Activated T-cell treated with anti-CD3 and anti-CD28 coated beads, Interleukin-2, amount 50 U/mL, for 4 hours (primary cell): Measurements from ENCODE around the gene TRPC4. TPM values are rescaled to one million over a fixed set of nuclear protein-coding genes. Genes with fewer than 3 reads are reported as not detected.

ENCODE experiments used
- ATAC-seq, 2 donors: fragments of 200-7000 bp; cut with Tn5 transposase; one replicate each; pipeline ENCODE4 v1.10.0; 2021
- DNase-seq: peaks from one replicate; pipeline ENCODE4 v3.0.0-alpha.2; 2020
- H3K27me3 Mint-ChIP-seq: one replicate; pipeline ENCODE4 v1.8.0; 2021; ENCODE audit warnings: low read depth, mixed read lengths
- H3K36me3 Mint-ChIP-seq: one replicate; pipeline ENCODE4 v1.8.0; 2022; ENCODE audit warnings: mixed read lengths; ENCODE audit not compliant: insufficient read depth
- H3K4me1 Mint-ChIP-seq: one replicate; pipeline ENCODE4 v1.8.0; 2021; ENCODE audit warnings: low read depth, mixed read lengths
- H3K4me3 Mint-ChIP-seq: one replicate; pipeline ENCODE4 v1.8.0; 2021; ENCODE audit warnings: mild to moderate bottlenecking, moderate library complexity, mixed read lengths
- H3K9me3 Mint-ChIP-seq: one replicate; pipeline ENCODE4 v1.8.0; 2021; ENCODE audit warnings: mixed read lengths
- total RNA-seq, 3 donors: library from RNA; stranded (reverse); gene quantifications; one replicate each; pipeline ENCODE4 v1.2.1, GENCODE V29; 2021

Gene TRPC4
- not detected for total RNA-seq

GRCh38 chr13:37869756-37870488 lies at the start of gene TRPC4:
Gene TRPC4 (minus strand): TSS chr13:37869772. CDS start chr13:37783333, 86,439 bp downstream.
- ATAC-seq, result no peak
- no peak for DNase-seq
- Mint-ChIP-seq H3K27me3 (peaks cover 28% of the 10 kb centered on the region), H3K4me1 (no peaks in the 10 kb centered on the region), H3K4me3 (no peak within 1 kb of the TSS), H3K36me3 (no peaks in the 10 kb centered on the region), H3K9me3 (peaks cover 5% of the 10 kb centered on the region)

- Mint-ChIP-seq H3K27me3 (no peaks in the 10 kb centered on the region), H3K36me3 (no peaks in the 10 kb centered on the region), H3K9me3 (peaks cover 13% of the 10 kb centered on the region), H3K4me1 (no peaks in the 10 kb centered on the region), H3K4me3 (no peak overlapping the region)
- DNase-seq (no peak), ATAC-seq (no peak)
These were observed 49.2 kb upstream of the TRPC4 start for GRCh38 chr13:37918751-37919150.

GRCh38 chr13:37918116-37918714 lies 48.6 kb upstream of the TRPC4 start:
- Mint-ChIP-seq H3K36me3 (no peaks in the 10 kb centered on the region), H3K4me3 (no peak overlapping the region), H3K4me1 (no peaks in the 10 kb centered on the region), H3K27me3 (no peaks in the 10 kb centered on the region), H3K9me3 (peaks cover 13% of the 10 kb centered on the region)
- no peak for DNase-seq
- no peak for ATAC-seq

GRCh38 chr13:37914781-37915391 lies 45.3 kb upstream of the TRPC4 start:
- H3K36me3 Mint-ChIP-seq, result no peaks in the 10 kb centered on the region
- no peak overlapping the region for H3K4me3 Mint-ChIP-seq
- H3K4me1 Mint-ChIP-seq, result no peaks in the 10 kb centered on the region
- ATAC-seq, result no peak
- DNase-seq, result no peak
- peaks cover 17% of the 10 kb centered on the region for H3K9me3 Mint-ChIP-seq
- no peaks in the 10 kb centered on the region for H3K27me3 Mint-ChIP-seq

GRCh38 chr13:37910790-37911189 lies 41.2 kb upstream of the TRPC4 start:
- ATAC-seq, result no peak
- peaks cover 11% of the 10 kb centered on the region for H3K9me3 Mint-ChIP-seq
- no peaks in the 10 kb centered on the region for H3K27me3 Mint-ChIP-seq
- no peaks in the 10 kb centered on the region for H3K36me3 Mint-ChIP-seq
- H3K4me3 Mint-ChIP-seq, result no peak overlapping the region
- no peak for DNase-seq
- no peaks in the 10 kb centered on the region for H3K4me1 Mint-ChIP-seq

- ATAC-seq (no peak), DNase-seq (no peak)
- Mint-ChIP-seq H3K4me1 (no peaks in the 10 kb centered on the region), H3K4me3 (no peak overlapping the region), H3K9me3 (peaks cover 4% of the 10 kb centered on the region), H3K36me3 (no peaks in the 10 kb centered on the region), H3K27me3 (no peaks in the 10 kb centered on the region)
These were observed 37.3 kb upstream of the TRPC4 start for GRCh38 chr13:37906880-37907279.

- no peak overlapping the region for H3K4me3 Mint-ChIP-seq
- H3K4me1 Mint-ChIP-seq, result no peaks in the 10 kb centered on the region
- peaks cover 1% of the 10 kb centered on the region for H3K9me3 Mint-ChIP-seq
- H3K27me3 Mint-ChIP-seq, result no peaks in the 10 kb centered on the region
- DNase-seq (no peak), ATAC-seq (no peak)
- H3K36me3 Mint-ChIP-seq, result no peaks in the 10 kb centered on the region
These were observed 36.2 kb upstream of the TRPC4 start for GRCh38 chr13:37905736-37906135.

GRCh38 chr13:37899753-37900152 lies 30.2 kb upstream of the TRPC4 start:
- ATAC-seq, result no peak
- no peaks in the 10 kb centered on the region for H3K9me3 Mint-ChIP-seq
- H3K36me3 Mint-ChIP-seq, result no peaks in the 10 kb centered on the region
- H3K4me1 Mint-ChIP-seq, result no peaks in the 10 kb centered on the region
- no peak overlapping the region for H3K4me3 Mint-ChIP-seq
- H3K27me3 Mint-ChIP-seq, result no peaks in the 10 kb centered on the region
- DNase-seq, result no peak

- Mint-ChIP-seq H3K27me3 (no peaks in the 10 kb centered on the region), H3K36me3 (no peaks in the 10 kb centered on the region), H3K4me1 (no peaks in the 10 kb centered on the region), H3K4me3 (no peak overlapping the region), H3K9me3 (no peaks in the 10 kb centered on the region)
- no peak for ATAC-seq
- no peak for DNase-seq
These were observed 23.7 kb upstream of the TRPC4 start for GRCh38 chr13:37893321-37893720.

GRCh38 chr13:37889820-37890219 lies 20.2 kb upstream of the TRPC4 start:
- DNase-seq (no peak), ATAC-seq (no peak)
- Mint-ChIP-seq H3K27me3 (no peaks in the 10 kb centered on the region), H3K9me3 (peaks cover 4% of the 10 kb centered on the region), H3K36me3 (no peaks in the 10 kb centered on the region), H3K4me1 (no peaks in the 10 kb centered on the region), H3K4me3 (no peak overlapping the region)

GRCh38 chr13:37889102-37889501 lies 19.5 kb upstream of the TRPC4 start:
- Mint-ChIP-seq H3K27me3 (no peaks in the 10 kb centered on the region), H3K4me1 (no peaks in the 10 kb centered on the region), H3K36me3 (no peaks in the 10 kb centered on the region), H3K4me3 (no peak overlapping the region), H3K9me3 (peaks cover 4% of the 10 kb centered on the region)
- no peak for ATAC-seq
- DNase-seq, result no peak

- Mint-ChIP-seq H3K27me3 (no peaks in the 10 kb centered on the region), H3K9me3 (peaks cover 4% of the 10 kb centered on the region), H3K4me1 (no peaks in the 10 kb centered on the region), H3K36me3 (no peaks in the 10 kb centered on the region), H3K4me3 (no peak overlapping the region)
- DNase-seq (no peak), ATAC-seq (no peak)
These were observed 17.3 kb upstream of the TRPC4 start for GRCh38 chr13:37886879-37887278.

GRCh38 chr13:37884674-37885073 lies 15.1 kb upstream of the TRPC4 start:
- Mint-ChIP-seq H3K27me3 (no peaks in the 10 kb centered on the region), H3K4me3 (no peak overlapping the region), H3K9me3 (peaks cover 4% of the 10 kb centered on the region), H3K4me1 (no peaks in the 10 kb centered on the region), H3K36me3 (no peaks in the 10 kb centered on the region)
- no peak for DNase-seq
- no peak for ATAC-seq

GRCh38 chr13:37884026-37884425 lies 14.5 kb upstream of the TRPC4 start:
- peaks cover 4% of the 10 kb centered on the region for H3K9me3 Mint-ChIP-seq
- no peak overlapping the region for H3K4me3 Mint-ChIP-seq
- no peak for ATAC-seq
- no peaks in the 10 kb centered on the region for H3K36me3 Mint-ChIP-seq
- H3K27me3 Mint-ChIP-seq, result no peaks in the 10 kb centered on the region
- DNase-seq, result no peak
- H3K4me1 Mint-ChIP-seq, result no peaks in the 10 kb centered on the region

- ATAC-seq (no peak), DNase-seq (no peak)
- H3K36me3 Mint-ChIP-seq, result no peaks in the 10 kb centered on the region
- no peaks in the 10 kb centered on the region for H3K4me1 Mint-ChIP-seq
- no peak overlapping the region for H3K4me3 Mint-ChIP-seq
- H3K27me3 Mint-ChIP-seq, result no peaks in the 10 kb centered on the region
- peaks cover 5% of the 10 kb centered on the region for H3K9me3 Mint-ChIP-seq
These were observed 9.3 kb upstream of the TRPC4 start for GRCh38 chr13:37878921-37879320.
